Colonic mucosa (tissue), 4 donors: ENCODE results near the gene ZBP1. TPM values are rescaled to one million over a fixed set of nuclear protein-coding genes. Genes with fewer than 3 reads are reported as not detected.

Experiments used
- DNase-seq: peaks from one replicate; pipeline ENCODE4 v3.0.0-alpha.2; 2020
- H3K27ac ChIP-seq: fragments of 200-600 bp; one replicate; pipeline ENCODE4 v1.8.0; 2021
- H3K27me3 ChIP-seq: fragments of 200-600 bp; one replicate; pipeline ENCODE4 v1.8.0; 2021
- H3K36me3 ChIP-seq: fragments of 200-600 bp; one replicate; pipeline ENCODE4 v1.8.0; 2021
- H3K4me1 ChIP-seq: fragments of 200-600 bp; one replicate; pipeline ENCODE4 v1.8.0; 2021; ENCODE audit warnings: mild to moderate bottlenecking
- H3K4me3 ChIP-seq: fragments of 200-600 bp; one replicate; pipeline ENCODE4 v1.8.0; 2021
- H3K9ac ChIP-seq, 2 donors: one replicate each; pipeline ENCODE4 v1.7.0; 2013; ENCODE audit warnings: control low read depth in 2 of 2, low read depth in 2 of 2, low read length in 2 of 2
- H3K9me3 ChIP-seq: fragments of 200-600 bp; one replicate; pipeline ENCODE4 v1.8.0; 2021
- CTCF ChIP-seq: fragments of 200-600 bp; IDR thresholded peaks from one replicate; pipeline ENCODE4 v1.8.0; 2022; ENCODE audit warnings: antibody characterized with exemption, mild to moderate bottlenecking
- intact Hi-C: fragments of 100-400 bp; cut with DNase I; formaldehyde crosslinking; loops from one replicate; pipeline ENCODE4 v1.14.1; 2022
- total RNA-seq, 2 donors: library from RNA; stranded (reverse); fragmentation: NEBNext Ultra II Directional in 1 of 2; extraction: Animal tissue kit (Norgen Biotek cat#: 25700) in 1 of 2; gene quantifications; one replicate each; pipeline ENCODE4 v1.2.1, GENCODE V29; 2021
- donor health status: healthy.
- donor health status: DM: no; HTN: no; CAD: no.
- donor health status: DM: no; HTN: no; CAD: no.

ZBP1 gene
- total RNA-seq, 2 donors from 2014 or later: 2.7 to 3.4 TPM

GRCh38 chr20:57582029-57582378 is 38.2 kb downstream of the ZBP1 start:
- H3K27me3 ChIP-seq: no peaks in the 10 kb centered on the region
- no peak for TF ChIP-seq CTCF
- H3K9me3 ChIP-seq: no peaks in the 10 kb centered on the region
- no peak overlapping the region for H3K4me3 ChIP-seq
- H3K27ac ChIP-seq: no peak overlapping the region
- intact Hi-C loops: no loop called here
- peaks cover 5% of the 10 kb centered on the region for H3K4me1 ChIP-seq
- peak overlapping the region in 1 of 2 donors; percentile 9 for H3K9ac ChIP-seq
- DNase-seq: no peak
- H3K36me3 ChIP-seq: no peaks in the 10 kb centered on the region

- no peak overlapping the region for H3K27ac ChIP-seq
- no peaks in the 10 kb centered on the region for H3K27me3 ChIP-seq
- no peak overlapping the region for H3K4me3 ChIP-seq
- DNase-seq: no peak
- peak overlapping the region in 1 of 2 donors; percentile 64 for H3K9ac ChIP-seq
- TF ChIP-seq CTCF: no peak
- peaks cover 5% of the 10 kb centered on the region for H3K4me1 ChIP-seq
- H3K36me3 ChIP-seq: no peaks in the 10 kb centered on the region
- no peaks in the 10 kb centered on the region for H3K9me3 ChIP-seq
- intact Hi-C loops: no loop called here
These were observed 38.8 kb downstream of the ZBP1 start for GRCh38 chr20:57581202-57582028.

GRCh38 chr20:57580478-57581201 is 39.6 kb downstream of the ZBP1 start:
- no peak overlapping the region for H3K4me3 ChIP-seq
- TF ChIP-seq CTCF: no peak
- H3K9me3 ChIP-seq: no peaks in the 10 kb centered on the region
- peak overlapping the region in 1 of 2 donors; percentile 64 for H3K9ac ChIP-seq
- peaks cover 5% of the 10 kb centered on the region for H3K4me1 ChIP-seq
- intact Hi-C loops: no loop called here
- no peak for DNase-seq
- H3K36me3 ChIP-seq: no peaks in the 10 kb centered on the region
- no peaks in the 10 kb centered on the region for H3K27me3 ChIP-seq
- H3K27ac ChIP-seq: no peak overlapping the region

- TF ChIP-seq CTCF: no peak
- intact Hi-C loops: no loop called here
- Histone ChIP-seq H3K27ac (no peak overlapping the region), H3K27me3 (no peaks in the 10 kb centered on the region), H3K36me3 (no peaks in the 10 kb centered on the region), H3K4me3 (no peak overlapping the region), H3K9me3 (no peaks in the 10 kb centered on the region), H3K4me1 (peaks cover 5% of the 10 kb centered on the region), H3K9ac (peak overlapping the region in 1 of 2 donors; percentile 64)
- DNase-seq: no peak
These were observed 40.3 kb downstream of the ZBP1 start for GRCh38 chr20:57579898-57580447.

- Histone ChIP-seq H3K4me1 (peaks cover 5% of the 10 kb centered on the region), H3K4me3 (no peak overlapping the region), H3K36me3 (no peaks in the 10 kb centered on the region), H3K27me3 (no peaks in the 10 kb centered on the region), H3K9ac (no peak overlapping the region), H3K27ac (no peak overlapping the region), H3K9me3 (no peaks in the 10 kb centered on the region)
- intact Hi-C loops: no loop called here
- no peak for DNase-seq
- TF ChIP-seq CTCF: no peak
These were observed 40.8 kb downstream of the ZBP1 start for GRCh38 chr20:57579331-57579897.
